Measurements from ENCODE around the gene G6PC1. TPM values are rescaled to one million over a fixed set of nuclear protein-coding genes. Genes with fewer than 3 reads are reported as not detected.

G6PC1 gene
- total RNA-seq, result not detected in 2 replicates

GRCh38 chr17:42900460-42901331, at the start of gene G6PC1:
TSS of gene G6PC1 (plus strand) at chr17:42900799. CDS start at chr17:42900877, 78 bp downstream.

GRCh38 chr17:42850954-42851353, 49.6 kb upstream of the G6PC1 start, which contains the start of gene AOC3:
TSS of gene AOC3 (plus strand) at chr17:42851199. CDS start at chr17:42851344, 145 bp downstream.

Other genes with a start within 250 kb of the G6PC1 start
- gene TUBG2, start 241.5 kb upstream of the G6PC1 start, total RNA-seq, result 12.0 and 15.6 TPM in 2 replicates
- gene PLEKHH3, start 223.8 kb upstream of the G6PC1 start, total RNA-seq, result 16.9 and 23.8 TPM in 2 replicates
- gene CCR10, start 219.0 kb upstream of the G6PC1 start, total RNA-seq, result 2.9 and 6.0 TPM in 2 replicates
- gene CNTNAP1, start 218.3 kb upstream of the G6PC1 start, total RNA-seq, result 57.2 and 112 TPM in 2 replicates
- gene EZH1, start 155.8 kb upstream of the G6PC1 start, total RNA-seq, result 20.6 and 21.3 TPM in 2 replicates
- 0.13 and 0.46 TPM in 2 replicates for gene RAMP2, start 139.6 kb upstream of the G6PC1 start, total RNA-seq
- gene VPS25, start 127.3 kb upstream of the G6PC1 start, total RNA-seq, result 44.1 and 44.4 TPM in 2 replicates
- 0.20 and 0.79 TPM in 2 replicates for gene WNK4, start 120.2 kb upstream of the G6PC1 start, total RNA-seq
- 41.7 and 50.0 TPM in 2 replicates for gene COA3, start 102.1 kb upstream of the G6PC1 start, total RNA-seq
- gene CNTD1, start 101.9 kb upstream of the G6PC1 start, total RNA-seq, result 0.07 and 0.36 TPM in 2 replicates
- gene BECN1, start 76.5 kb upstream of the G6PC1 start, total RNA-seq, result 94.1 and 99.6 TPM in 2 replicates
- gene PSME3, start 67.4 kb upstream of the G6PC1 start, total RNA-seq, result 60.6 and 62.2 TPM in 2 replicates
- gene AOC2, start 56.2 kb upstream of the G6PC1 start, total RNA-seq, result 0.79 and 0.85 TPM in 2 replicates
- 1.3 and 5.9 TPM in 2 replicates for gene AOC3, start 49.6 kb upstream of the G6PC1 start, total RNA-seq
- gene AARSD1, start 63.7 kb downstream of the G6PC1 start, total RNA-seq, result 18.2 and 20.0 TPM in 2 replicates
- 0.07 and 0.23 TPM in 2 replicates for gene PTGES3L, start 79.3 kb downstream of the G6PC1 start, total RNA-seq
- gene RUNDC1, start 79.8 kb downstream of the G6PC1 start, total RNA-seq, result 13.4 and 15.4 TPM in 2 replicates
- 364 and 471 TPM in 2 replicates for gene RPL27, start 97.6 kb downstream of the G6PC1 start, total RNA-seq
- gene IFI35, start 106.0 kb downstream of the G6PC1 start, total RNA-seq, result 14.2 and 21.2 TPM in 2 replicates
- 136 and 240 TPM in 2 replicates for gene VAT1, start 121.6 kb downstream of the G6PC1 start, total RNA-seq
- gene RND2, start 124.4 kb downstream of the G6PC1 start, total RNA-seq, result 0.17 and 0.20 TPM in 2 replicates
- 9.0 and 10.1 TPM in 2 replicates for gene BRCA1, start 224.6 kb downstream of the G6PC1 start, total RNA-seq